ENCODE results near the gene S100A9. TPM values are rescaled to one million over a fixed set of nuclear protein-coding genes. Genes with fewer than 3 reads are reported as not detected.

S100A9 gene
- total RNA-seq, 1 donor from 2014 or later = 1,024 TPM

GRCh38 chr1:153361480-153362109, 3.9 kb downstream of the S100A9 start:
- no peak for DNase-seq

- no peak for DNase-seq
These were observed 4.6 kb downstream of the S100A9 start for GRCh38 chr1:153362187-153362775.

- no peak for DNase-seq
These were observed 6.0 kb downstream of the S100A9 start for GRCh38 chr1:153363641-153364040.

- DNase-seq = no peak
These were observed 6.5 kb downstream of the S100A9 start for GRCh38 chr1:153364156-153364555.

GRCh38 chr1:153364766-153365666, 7.4 kb downstream of the S100A9 start:
- no peak for DNase-seq

GRCh38 chr1:153365696-153366095, 8.0 kb downstream of the S100A9 start:
- no peak for DNase-seq

- no peak for DNase-seq
These were observed 8.6 kb downstream of the S100A9 start for GRCh38 chr1:153366261-153366660.

GRCh38 chr1:153367090-153367489, 9.4 kb downstream of the S100A9 start:
- no peak for DNase-seq

- DNase-seq = no peak
These were observed 10.8 kb downstream of the S100A9 start for GRCh38 chr1:153368495-153368894.

- no peak for DNase-seq
These were observed 12.5 kb downstream of the S100A9 start for GRCh38 chr1:153370146-153370545.

GRCh38 chr1:153371231-153371630, 13.6 kb downstream of the S100A9 start:
- no peak for DNase-seq

GRCh38 chr1:153372571-153372970, 14.9 kb downstream of the S100A9 start:
- no peak for DNase-seq

- no peak for DNase-seq
These were observed 16.4 kb downstream of the S100A9 start for GRCh38 chr1:153374071-153374470.

GRCh38 chr1:153375511-153375910, 17.9 kb downstream of the S100A9 start, which contains the start of gene S100A12:
Gene S100A12 (minus strand): TSS chr1:153375621. CDS start chr1:153374592, 1,029 bp downstream.
- DNase-seq = no peak

- no peak for DNase-seq
These were observed 21.9 kb downstream of the S100A9 start for GRCh38 chr1:153379591-153379990.

GRCh38 chr1:153380711-153381110, 23.1 kb downstream of the S100A9 start:
- no peak for DNase-seq

GRCh38 chr1:153384958-153385580, 27.4 kb downstream of the S100A9 start:
- DNase-seq = no peak

- no peak for DNase-seq
These were observed 28.8 kb downstream of the S100A9 start for GRCh38 chr1:153386500-153386901.

GRCh38 chr1:153387001-153387400, 29.3 kb downstream of the S100A9 start:
- no peak for DNase-seq

GRCh38 chr1:153387785-153388184, 30.1 kb downstream of the S100A9 start:
- DNase-seq = no peak

- DNase-seq = no peak
These were observed 31.7 kb downstream of the S100A9 start for GRCh38 chr1:153389401-153389800.

GRCh38 chr1:153389973-153390879, 32.6 kb downstream of the S100A9 start:
- DNase-seq = no peak
